GM23338 (cell line): ENCODE data around the gene PHGDH. TPM values are rescaled to one million over a fixed set of nuclear protein-coding genes. Genes with fewer than 3 reads are reported as not detected.

ENCODE experiments used
- ATAC-seq: fragments of 200-7000 bp; cut with Tn5 transposase; 3 replicates; pipeline ENCODE4 v1.9.1; 2020
- DNase-seq: peaks from one replicate; pipeline ENCODE4 v3.0.0-alpha.2; 2015; ENCODE audit warnings: low spot score
- H2AFZ ChIP-seq: fragments of 200-600 bp; sonication (generic); 2 replicates; pipeline ENCODE4 v1.8.0; 2016; ENCODE audit warnings: antibody characterized with exemption, mild to moderate bottlenecking, moderate library complexity
- H3F3A ChIP-seq: fragments of 200-600 bp; sonication (generic); replicated peaks from 2 replicates; pipeline ENCODE4 v1.8.0; 2017; ENCODE audit warnings: antibody characterized with exemption, mixed run types, low read depth
- H3K27ac ChIP-seq: fragments of 200-600 bp; sonication (generic); 2 replicates; pipeline ENCODE4 v1.6.1; 2016; ENCODE audit warnings: low read depth
- H3K27me3 ChIP-seq: fragments of 200-600 bp; sonication (generic); 2 replicates; pipeline ENCODE4 v1.8.0; 2016; ENCODE audit warnings: mild to moderate bottlenecking, mixed run types, moderate library complexity; ENCODE audit not compliant: insufficient read depth
- H3K36me3 ChIP-seq: fragments of 200-600 bp; sonication (generic); 2 replicates; pipeline ENCODE4 v1.8.0; 2016; ENCODE audit warnings: mild to moderate bottlenecking; ENCODE audit not compliant: insufficient read depth
- H3K4me1 ChIP-seq: fragments of 200-600 bp; sonication (generic); 2 replicates; pipeline ENCODE4 v1.8.0; 2016; ENCODE audit warnings: mild to moderate bottlenecking, moderate library complexity; ENCODE audit not compliant: insufficient read depth
- H3K4me2 ChIP-seq: fragments of 200-600 bp; sonication (generic); 2 replicates; pipeline ENCODE4 v1.7.1; 2017; ENCODE audit warnings: mixed run types
- H3K4me3 ChIP-seq: fragments of 200-600 bp; sonication (generic); 2 replicates; pipeline ENCODE4 v1.6.1; 2016; ENCODE audit warnings: mixed run types
- H3K79me2 ChIP-seq: fragments of 200-600 bp; sonication (generic); replicated peaks from 2 replicates; pipeline ENCODE4 v1.8.0; 2017; ENCODE audit warnings: mild to moderate bottlenecking; ENCODE audit not compliant: insufficient read depth
- H3K9me2 ChIP-seq: fragments of 200-600 bp; sonication (generic); 2 replicates; pipeline ENCODE4 v1.8.0; 2017; ENCODE audit not compliant: insufficient read depth
- H4K20me1 ChIP-seq: fragments of 200-600 bp; sonication (generic); replicated peaks from 2 replicates; pipeline ENCODE4 v1.8.0; 2017; ENCODE audit warnings: mild to moderate bottlenecking; ENCODE audit not compliant: insufficient read depth
- H3K27ac Mint-ChIP-seq: 2 replicates; pipeline ENCODE4 v1.8.0; 2020; ENCODE audit warnings: inconsistent platforms, mild to moderate bottlenecking, moderate library complexity, mixed read lengths
- H3K27me3 Mint-ChIP-seq: 3 replicates; pipeline ENCODE4 v1.8.0; 2022; ENCODE audit warnings: low read depth, mild to moderate bottlenecking, moderate library complexity, mixed read lengths, inconsistent platforms; ENCODE audit not compliant: insufficient read depth, poor library complexity
- H3K36me3 Mint-ChIP-seq: 3 replicates; pipeline ENCODE4 v1.8.0; 2021; ENCODE audit warnings: low read depth, mild to moderate bottlenecking, inconsistent platforms, moderate library complexity, mixed read lengths
- H3K4me1 Mint-ChIP-seq: 3 replicates; pipeline ENCODE4 v1.8.0; 2020; ENCODE audit warnings: mild to moderate bottlenecking, inconsistent platforms, mixed read lengths
- H3K4me3 Mint-ChIP-seq: 3 replicates; pipeline ENCODE4 v1.8.0; 2021; ENCODE audit warnings: moderate library complexity, mild to moderate bottlenecking, inconsistent platforms, mixed read lengths
- H3K9me3 Mint-ChIP-seq: 3 replicates; pipeline ENCODE4 v1.8.0; 2020; ENCODE audit warnings: moderate library complexity, mild to moderate bottlenecking, inconsistent platforms, mixed read lengths
- CREB1 ChIP-seq: fragments of 250-450 bp; sonication (Bioruptor Pico); IDR thresholded peaks from 2 replicates; pipeline ENCODE4 v1.5.0; 2020; ENCODE audit warnings: low read depth, mild to moderate bottlenecking, moderate library complexity
- CTCF ChIP-seq, 2 experiments: fragments of 200-600 bp in 1 of 2; sonication (generic) in 1 of 2; conservative IDR thresholded peaks; 2 replicates each; pipeline versions ENCODE4 v1.5.1 to v1.6.1; 2016 to 2017; ENCODE audit warnings: antibody characterized with exemption in 2 of 2, low read depth in 2 of 2, mild to moderate bottlenecking in 2 of 2, moderate library complexity in 1 of 2
- ETS1 ChIP-seq: IDR thresholded peaks from 2 replicates; pipeline ENCODE4 v1.6.1; 2016; ENCODE audit warnings: antibody characterized with exemption
- EZH2 ChIP-seq: fragments of 200-600 bp; sonication (generic); IDR thresholded peaks from one replicate; pipeline ENCODE4 v1.8.0; 2017; ENCODE audit warnings: antibody characterized with exemption, mild to moderate bottlenecking, low read depth; ENCODE audit not compliant: unreplicated experiment
- JUNB ChIP-seq: IDR thresholded peaks from one replicate; pipeline ENCODE4 v1.6.1; 2016; ENCODE audit warnings: antibody characterized with exemption; ENCODE audit not compliant: unreplicated experiment
- NANOG ChIP-seq: IDR thresholded peaks from 2 replicates; pipeline ENCODE4 v1.6.1; 2016; ENCODE audit warnings: antibody characterized with exemption, borderline replicate concordance
- POLR2AphosphoS5 ChIP-seq: IDR thresholded peaks from 2 replicates; pipeline ENCODE4 v1.6.1; 2016; ENCODE audit warnings: antibody characterized with exemption, low read depth
- STAT1 ChIP-seq: IDR thresholded peaks from one replicate; pipeline ENCODE4 v1.6.1; 2016; ENCODE audit warnings: antibody characterized with exemption; ENCODE audit not compliant: unreplicated experiment
- polyA plus RNA-seq: library from polyadenylated mRNA; unstranded; fragments of >200 nt; fragmentation: Nextera tagmentation; extraction: Ambion mirVana; gene quantifications from 2 replicates; pipeline ENCODE4 v1.2.1, GENCODE V29; 2016
- total RNA-seq: library from RNA; depleted of rRNA; stranded (reverse); fragments of >200 nt; shearing (Covaris generic); gene quantifications from 2 replicates; pipeline ENCODE4 v1.2.3, GENCODE V29; 2014
- TF ChIP-seq, protein P1 (sequence below): fragments of 250-450 bp; sonication (Bioruptor Pico); IDR thresholded peaks from 2 replicates; pipeline ENCODE4 v1.5.0; 2020; ENCODE audit warnings: mild to moderate bottlenecking, moderate library complexity

The PHGDH gene
- total and polyA plus RNA-seq, 2 experiments from 2014 or later, result 612 to 885 TPM

- no peak overlapping the region for H2AFZ ChIP-seq
- H3K4me1 Mint-ChIP-seq, result peaks cover 10% of the 10 kb centered on the region
- no peak for ATAC-seq
These were observed 40.9 kb downstream of the PHGDH start for GRCh38 chr1:119752592-119752991.

More at GRCh38 chr1:119752592-119752991, 40.9 kb downstream of the PHGDH start:
- no peak overlapping the region for H3K4me2 ChIP-seq
- Mint-ChIP-seq H3K9me3 (no peaks in the 10 kb centered on the region), H3K36me3 (no peaks in the 10 kb centered on the region), H3K4me3 (no peak overlapping the region), H3K27me3 (peaks cover 6% of the 10 kb centered on the region), H3K27ac (no peak overlapping the region)
- no peaks in the 10 kb centered on the region for H4K20me1 ChIP-seq
- no peak for DNase-seq
- peaks cover 4% of the 10 kb centered on the region; the same call in 1 of the 2 replicates for H3K4me1 ChIP-seq
- no peaks in the 10 kb centered on the region for H3F3A ChIP-seq
- no peak overlapping the region for H3K27ac ChIP-seq
- no peak overlapping the region for H3K4me3 ChIP-seq
- no peaks in the 10 kb centered on the region for H3K27me3 ChIP-seq
- H3K79me2 ChIP-seq, result no peaks in the 10 kb centered on the region
- no peaks in the 10 kb centered on the region for H3K36me3 ChIP-seq
- TF ChIP-seq POLR2AphosphoS5 (no peak), JUNB (no peak), NANOG (no peak), ETS1 (no peak), CREB1 (no peak), STAT1 (no peak), CTCF (conservative IDR thresholded peaks at IDR 0.05; ENCODE audit: low read depth in 2 of 2) (no peak), EZH2 (no peak)
- TF ChIP-seq, protein P1, sequence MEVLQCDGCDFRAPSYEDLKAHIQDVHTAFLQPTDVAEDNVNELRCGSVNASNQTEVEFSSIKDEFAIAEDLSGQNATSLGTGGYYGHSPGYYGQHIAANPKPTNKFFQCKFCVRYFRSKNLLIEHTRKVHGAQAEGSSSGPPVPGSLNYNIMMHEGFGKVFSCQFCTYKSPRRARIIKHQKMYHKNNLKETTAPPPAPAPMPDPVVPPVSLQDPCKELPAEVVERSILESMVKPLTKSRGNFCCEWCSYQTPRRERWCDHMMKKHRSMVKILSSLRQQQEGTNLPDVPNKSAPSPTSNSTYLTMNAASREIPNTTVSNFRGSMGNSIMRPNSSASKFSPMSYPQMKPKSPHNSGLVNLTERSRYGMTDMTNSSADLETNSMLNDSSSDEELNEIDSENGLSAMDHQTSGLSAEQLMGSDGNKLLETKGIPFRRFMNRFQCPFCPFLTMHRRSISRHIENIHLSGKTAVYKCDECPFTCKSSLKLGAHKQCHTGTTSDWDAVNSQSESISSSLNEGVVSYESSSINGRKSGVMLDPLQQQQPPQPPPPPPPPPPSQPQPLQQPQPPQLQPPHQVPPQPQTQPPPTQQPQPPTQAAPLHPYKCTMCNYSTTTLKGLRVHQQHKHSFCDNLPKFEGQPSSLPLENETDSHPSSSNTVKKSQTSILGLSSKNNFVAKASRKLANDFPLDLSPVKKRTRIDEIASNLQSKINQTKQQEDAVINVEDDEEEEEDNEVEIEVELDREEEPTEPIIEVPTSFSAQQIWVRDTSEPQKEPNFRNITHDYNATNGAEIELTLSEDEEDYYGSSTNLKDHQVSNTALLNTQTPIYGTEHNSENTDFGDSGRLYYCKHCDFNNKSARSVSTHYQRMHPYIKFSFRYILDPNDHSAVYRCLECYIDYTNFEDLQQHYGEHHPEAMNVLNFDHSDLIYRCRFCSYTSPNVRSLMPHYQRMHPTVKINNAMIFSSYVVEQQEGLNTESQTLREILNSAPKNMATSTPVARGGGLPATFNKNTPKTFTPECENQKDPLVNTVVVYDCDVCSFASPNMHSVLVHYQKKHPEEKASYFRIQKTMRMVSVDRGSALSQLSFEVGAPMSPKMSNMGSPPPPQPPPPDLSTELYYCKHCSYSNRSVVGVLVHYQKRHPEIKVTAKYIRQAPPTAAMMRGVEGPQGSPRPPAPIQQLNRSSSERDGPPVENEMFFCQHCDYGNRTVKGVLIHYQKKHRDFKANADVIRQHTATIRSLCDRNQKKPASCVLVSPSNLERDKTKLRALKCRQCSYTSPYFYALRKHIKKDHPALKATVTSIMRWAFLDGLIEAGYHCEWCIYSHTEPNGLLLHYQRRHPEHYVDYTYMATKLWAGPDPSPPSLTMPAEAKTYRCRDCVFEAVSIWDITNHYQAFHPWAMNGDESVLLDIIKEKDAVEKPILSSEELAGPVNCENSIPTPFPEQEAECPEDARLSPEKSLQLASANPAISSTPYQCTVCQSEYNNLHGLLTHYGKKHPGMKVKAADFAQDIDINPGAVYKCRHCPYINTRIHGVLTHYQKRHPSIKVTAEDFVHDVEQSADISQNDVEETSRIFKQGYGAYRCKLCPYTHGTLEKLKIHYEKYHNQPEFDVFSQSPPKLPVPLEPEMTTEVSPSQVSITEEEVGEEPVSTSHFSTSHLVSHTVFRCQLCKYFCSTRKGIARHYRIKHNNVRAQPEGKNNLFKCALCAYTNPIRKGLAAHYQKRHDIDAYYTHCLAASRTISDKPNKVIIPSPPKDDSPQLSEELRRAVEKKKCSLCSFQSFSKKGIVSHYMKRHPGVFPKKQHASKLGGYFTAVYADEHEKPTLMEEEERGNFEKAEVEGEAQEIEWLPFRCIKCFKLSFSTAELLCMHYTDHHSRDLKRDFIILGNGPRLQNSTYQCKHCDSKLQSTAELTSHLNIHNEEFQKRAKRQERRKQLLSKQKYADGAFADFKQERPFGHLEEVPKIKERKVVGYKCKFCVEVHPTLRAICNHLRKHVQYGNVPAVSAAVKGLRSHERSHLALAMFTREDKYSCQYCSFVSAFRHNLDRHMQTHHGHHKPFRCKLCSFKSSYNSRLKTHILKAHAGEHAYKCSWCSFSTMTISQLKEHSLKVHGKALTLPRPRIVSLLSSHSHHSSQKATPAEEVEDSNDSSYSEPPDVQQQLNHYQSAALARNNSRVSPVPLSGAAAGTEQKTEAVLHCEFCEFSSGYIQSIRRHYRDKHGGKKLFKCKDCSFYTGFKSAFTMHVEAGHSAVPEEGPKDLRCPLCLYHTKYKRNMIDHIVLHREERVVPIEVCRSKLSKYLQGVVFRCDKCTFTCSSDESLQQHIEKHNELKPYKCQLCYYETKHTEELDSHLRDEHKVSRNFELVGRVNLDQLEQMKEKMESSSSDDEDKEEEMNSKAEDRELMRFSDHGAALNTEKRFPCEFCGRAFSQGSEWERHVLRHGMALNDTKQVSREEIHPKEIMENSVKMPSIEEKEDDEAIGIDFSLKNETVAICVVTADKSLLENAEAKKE (CRISPR knock-in tag), result no peak
- peaks cover 4% of the 10 kb centered on the region; the same call in 1 of the 2 replicates for H3K9me2 ChIP-seq
